Renal cortex interstitium (tissue), 11 donors: ENCODE measurements around the gene AAK1. TPM values are rescaled to one million over a fixed set of nuclear protein-coding genes. Genes with fewer than 3 reads are reported as not detected.
"Not testable (repeated sequence)": the region's sequence is repeated elsewhere in the genome, so short reads cannot be mapped to it uniquely, and the experiment has no call there.

ENCODE experiments used
- DNase-seq, 11 donors: peaks; one replicate each; pipeline ENCODE4 v3.0.0-alpha.2; 2013; ENCODE audit warnings: low read depth in 9 of 11, low spot score in 4 of 11; ENCODE audit errors: extremely low read depth in 1 of 11
- polyA plus RNA-seq, 3 donors: library from polyadenylated mRNA; unstranded; fragments of 120-200 nt; gene quantifications; one replicate each; pipeline ENCODE4 v1.2.1, GENCODE V29; 2013; ENCODE audit not compliant: insufficient read length in 3 of 3

The AAK1 gene
- polyA plus RNA-seq, 3 donors: 20.7 to 26.6 (median 23.2) TPM

GRCh38 chr2:69636395-69636794 is 7.1 kb downstream of the AAK1 start:
- no peak for DNase-seq

GRCh38 chr2:69635432-69635831 is 8.1 kb downstream of the AAK1 start:
- no peak for DNase-seq

- no peak for DNase-seq
Measured at GRCh38 chr2:69634196-69634821, 9.2 kb downstream of the AAK1 start.

- no peak for DNase-seq
Measured at GRCh38 chr2:69631402-69631801, 12.1 kb downstream of the AAK1 start.

GRCh38 chr2:69629921-69630608 is 13.5 kb downstream of the AAK1 start:
- DNase-seq: no peak

- no peak for DNase-seq
Measured at GRCh38 chr2:69628325-69629021, 15.1 kb downstream of the AAK1 start.

- DNase-seq: no peak
Measured at GRCh38 chr2:69625078-69625795, 18.3 kb downstream of the AAK1 start.

GRCh38 chr2:69624611-69625010 is 18.9 kb downstream of the AAK1 start:
- no peak for DNase-seq

- no peak for DNase-seq
Measured at GRCh38 chr2:69624131-69624530, 19.4 kb downstream of the AAK1 start.

GRCh38 chr2:69623236-69623635 is 20.3 kb downstream of the AAK1 start:
- DNase-seq: no peak

GRCh38 chr2:69622805-69623204 is 20.7 kb downstream of the AAK1 start:
- not testable (repeated sequence) for DNase-seq

- DNase-seq: not testable (repeated sequence)
Measured at GRCh38 chr2:69622017-69622540, 21.5 kb downstream of the AAK1 start.

GRCh38 chr2:69621440-69621839 is 22.1 kb downstream of the AAK1 start:
- DNase-seq: no peak

- DNase-seq: no peak
Measured at GRCh38 chr2:69620870-69621269, 22.7 kb downstream of the AAK1 start.

- DNase-seq: peak in 2 of 11 donors; percentile 12 to 17
Measured at GRCh38 chr2:69619725-69620124, 23.8 kb downstream of the AAK1 start.

- no peak for DNase-seq
Measured at GRCh38 chr2:69618362-69618761, 25.2 kb downstream of the AAK1 start.

GRCh38 chr2:69617744-69618143 is 25.8 kb downstream of the AAK1 start:
- DNase-seq: no peak

- DNase-seq: no peak
Measured at GRCh38 chr2:69616755-69617154, 26.8 kb downstream of the AAK1 start.

GRCh38 chr2:69615969-69616368 is 27.6 kb downstream of the AAK1 start:
- no peak for DNase-seq
